HCT116 (cell line): ENCODE data around the gene ELL2. TPM values are rescaled to one million over a fixed set of nuclear protein-coding genes. Genes with fewer than 3 reads are reported as not detected.

ENCODE experiments used
- ATAC-seq: fragments of 200-7000 bp; cut with Tn5 transposase; 2 replicates; pipeline ENCODE4 v1.9.1; 2020; ENCODE audit warnings: mild to moderate bottlenecking, moderate library complexity
- BruUV-seq: library from RNA; stranded (reverse); fragments of 400-500 nt; replicated peaks from 2 replicates; lab custom pipeline; 2021; lab: Mats Ljungman, UMichigan
- CTCF ChIA-PET: fragments of 300-600 bp; sonication (Branson Sonifier 250); formaldehyde crosslinking; loops from one replicate; lab custom pipeline; 2021; ENCODE audit warnings: antibody characterized with exemption; lab: Charles Lee
- POLR2A ChIA-PET: fragments of 300-600, 350-600 bp; sonication (Branson Sonifier 250); formaldehyde crosslinking; loops from one replicate; lab custom pipeline; 2021; ENCODE audit warnings: antibody characterized with exemption; lab: Charles Lee
- RAD21 ChIA-PET, 2 experiments: fragments of 300-600 bp; sonication (Branson Sonifier 250); formaldehyde crosslinking; loops; one replicate each; lab custom pipeline; 2023; ENCODE audit warnings: low total read pairs in 2 of 2; ENCODE audit not compliant: uncharacterized antibody in 2 of 2, unreplicated experiment in 2 of 2, low non-redundant PET in 1 of 2; lab: Charles Lee
- DNase-seq: peaks from one replicate; pipeline ENCODE4 v3.0.0-alpha.2; 2010; ENCODE audit warnings: low read depth, low spot score
- H2AFZ ChIP-seq: fragments of 200-600 bp; shearing (Covaris generic), sonication (generic); 2 replicates; pipeline ENCODE4 v1.6.1; 2017; ENCODE audit warnings: low read depth, mixed run types, mixed read lengths, antibody characterized with exemption, low read length; ENCODE audit not compliant: poor library complexity, severe bottlenecking
- H3K27ac ChIP-seq: 2 replicates; pipeline ENCODE4 v1.5.1; 2012; ENCODE audit warnings: low read depth, low read length
- H3K27me3 ChIP-seq: fragments of 200-600 bp; sonication (generic); 2 replicates; pipeline ENCODE4 v1.6.1; 2016; ENCODE audit warnings: mixed run types, low read length, mixed read lengths; ENCODE audit not compliant: insufficient read depth
- H3K36me3 ChIP-seq, 2 experiments: fragments of 200-500 bp in 1 of 2; fragments of 200-600 bp in 1 of 2; sonication (Bioruptor generic) in 1 of 2; sonication (generic) in 1 of 2; 2 replicates each; pipeline versions ENCODE4 v1.5.1 to v1.6.1; 2014 to 2016; ENCODE audit warnings: low read length in 2 of 2, inconsistent platforms in 1 of 2, mixed read lengths in 1 of 2, mixed run types in 1 of 2; ENCODE audit not compliant: insufficient read depth in 2 of 2, control insufficient read depth in 1 of 2
- H3K4me1 ChIP-seq, 2 experiments: fragments of 200-600 bp in 1 of 2; sonication (generic) in 1 of 2; 2 replicates each; pipeline versions ENCODE4 v1.5.1 to v1.6.1; 2012 to 2017; ENCODE audit warnings: low read length in 2 of 2, inconsistent platforms in 1 of 2, mild to moderate bottlenecking in 1 of 2, mixed read lengths in 1 of 2, mixed run types in 1 of 2, moderate library complexity in 1 of 2; ENCODE audit not compliant: insufficient read depth in 2 of 2, control insufficient read depth in 1 of 2
- H3K4me2 ChIP-seq: fragments of 200-600 bp; sonication (generic); 2 replicates; pipeline ENCODE4 v1.6.1; 2017; ENCODE audit warnings: mixed run types, low read length, mixed read lengths
- H3K4me3 ChIP-seq, 2 experiments: fragments of 200-600 bp in 1 of 2; sonication (generic) in 1 of 2; replicated peaks in 1 of 2; 2 replicates each; pipeline ENCODE4 v1.5.1; 2011 to 2016; ENCODE audit warnings: low read length in 2 of 2, control low read depth in 1 of 2, low read depth in 1 of 2, mild to moderate bottlenecking in 1 of 2, mixed read lengths in 1 of 2, mixed run types in 1 of 2
- H3K79me2 ChIP-seq: fragments of 200-600 bp; sonication (generic); 2 replicates; pipeline ENCODE4 v1.6.1; 2017; ENCODE audit warnings: mild to moderate bottlenecking, mixed run types, low read length, moderate library complexity, mixed read lengths; ENCODE audit not compliant: insufficient read depth
- H3K9ac ChIP-seq: fragments of 200-600 bp; sonication (generic); 2 replicates; pipeline ENCODE4 v1.6.1; 2016; ENCODE audit warnings: low read length, mixed read lengths
- H3K9me2 ChIP-seq: fragments of 200-600 bp; sonication (generic), shearing (Covaris generic); 2 replicates; pipeline ENCODE4 v1.6.1; 2017; ENCODE audit warnings: mixed run types, mild to moderate bottlenecking, moderate library complexity; ENCODE audit not compliant: insufficient read depth
- H3K9me3 ChIP-seq, 2 experiments: fragments of 200-500 bp in 1 of 2; fragments of 200-600 bp in 1 of 2; sonication (Bioruptor generic) in 1 of 2; sonication (generic) in 1 of 2; 2 replicates each; pipeline ENCODE4 v1.6.1; 2014 to 2017; ENCODE audit warnings: low read length in 2 of 2, mixed read lengths in 2 of 2, inconsistent platforms in 1 of 2, low read depth in 1 of 2, mild to moderate bottlenecking in 1 of 2, mixed run types in 1 of 2, moderate library complexity in 1 of 2; ENCODE audit not compliant: control insufficient read depth in 1 of 2, insufficient read depth in 1 of 2
- H4K20me1 ChIP-seq: fragments of 200-600 bp; sonication (generic), shearing (Covaris generic); 2 replicates; pipeline ENCODE4 v1.6.1; 2017; ENCODE audit warnings: mixed run types, mild to moderate bottlenecking, moderate library complexity; ENCODE audit not compliant: insufficient read depth
- ATF3 ChIP-seq: IDR thresholded peaks from 2 replicates; pipeline ENCODE4 v1.6.1; 2012
- CBX3 ChIP-seq: IDR thresholded peaks from 2 replicates; pipeline ENCODE4 v1.6.1; 2012; ENCODE audit warnings: low read depth
- CTCF ChIP-seq, 3 experiments: fragments of 200-600 bp in 1 of 3; sonication (generic) in 1 of 3; IDR thresholded peaks in 2 of 3; conservative IDR thresholded peaks in 1 of 3; 2 replicates each; pipeline ENCODE4 v1.5.1; 2012 to 2017; ENCODE audit warnings: low read depth in 2 of 3, low read length in 2 of 3, antibody characterized with exemption in 1 of 3, borderline replicate concordance in 1 of 3, control low read depth in 1 of 3, mild to moderate bottlenecking in 1 of 3, mixed read lengths in 1 of 3, mixed run types in 1 of 3, moderate library complexity in 1 of 3; ENCODE audit not compliant: insufficient read depth in 1 of 3
- EZH2 ChIP-seq: fragments of 200-600 bp; sonication (generic); IDR thresholded peaks from 2 replicates; pipeline ENCODE4 v1.6.1; 2017; ENCODE audit warnings: antibody characterized with exemption, mixed run types
- EZH2phosphoT487 ChIP-seq: fragments of 200-600 bp; IDR thresholded peaks from 2 replicates; pipeline ENCODE4 v1.6.1; 2018; ENCODE audit warnings: antibody characterized with exemption, borderline replicate concordance
- JUND ChIP-seq: IDR thresholded peaks from 2 replicates; pipeline ENCODE4 v1.6.1; 2012
- MAX ChIP-seq: IDR thresholded peaks from 2 replicates; pipeline ENCODE4 v1.6.1; 2012
- POLR2A ChIP-seq: IDR thresholded peaks from 2 replicates; pipeline ENCODE4 v1.7.0; 2011; ENCODE audit warnings: borderline replicate concordance; ENCODE audit not compliant: insufficient read depth, insufficient read length; ENCODE audit errors: extremely low read depth
- RAD21 ChIP-seq: IDR thresholded peaks from 2 replicates; pipeline ENCODE4 v1.6.1; 2012; ENCODE audit warnings: low read depth, mild to moderate bottlenecking
- SRF ChIP-seq: IDR thresholded peaks from 2 replicates; pipeline ENCODE4 v1.6.1; 2012; ENCODE audit warnings: low read depth
- TCF7L2 ChIP-seq: IDR thresholded peaks from 2 replicates; pipeline ENCODE4 v1.7.0; 2011; ENCODE audit warnings: borderline replicate concordance, inconsistent platforms; ENCODE audit not compliant: insufficient read depth, insufficient read length; ENCODE audit errors: extremely low read depth
- YY1 ChIP-seq: IDR thresholded peaks from 2 replicates; pipeline ENCODE4 v1.6.1; 2011; ENCODE audit warnings: low read length, low read depth, moderate library complexity, mild to moderate bottlenecking; ENCODE audit not compliant: insufficient replicate concordance; ENCODE audit errors: extremely low read depth
- ZBTB33 ChIP-seq: IDR thresholded peaks from 2 replicates; pipeline ENCODE4 v1.6.1; 2011; ENCODE audit warnings: mild to moderate bottlenecking, low read length, moderate library complexity; ENCODE audit not compliant: insufficient replicate concordance; ENCODE audit errors: extremely low read depth
- ZFX ChIP-seq: fragments of 450-650 bp; IDR thresholded peaks from 2 replicates; pipeline ENCODE4 v1.6.1; 2017
- ZNF274 ChIP-seq: fragments of 200-500 bp; sonication (Bioruptor generic); IDR thresholded peaks from 2 replicates; pipeline ENCODE4 v1.6.1; 2014; ENCODE audit warnings: mild to moderate bottlenecking, low read depth, low read length, inconsistent platforms
- intact Hi-C: fragments of 100-400 bp; cut with micrococcal nuclease; formaldehyde crosslinking; loops from 2 replicates; pipeline ENCODE4 v1.10.0; 2022
- total RNA-seq: library from RNA; stranded (reverse); gene quantifications from one replicate; pipeline ENCODE4 v1.2.1, GENCODE V29; 2021; ENCODE audit not compliant: unreplicated experiment

Gene ELL2
- total RNA-seq, 1 experiment from 2014 or later: 29.8 TPM

GRCh38 chr5:95961617-95962474, at the start of gene ELL2 (continued):
- no peak for TF ChIP-seq ZBTB33
- peak; percentile 98 for TF ChIP-seq SRF
- no peak for TF ChIP-seq EZH2
- no peak for TF ChIP-seq ZNF274

GRCh38 chr5:96008987-96009647, 47.5 kb upstream of the ELL2 start:
- intact Hi-C loops: no loop called here
- Histone ChIP-seq H3K79me2 (no peaks in the 10 kb centered on the region), H4K20me1 (no peaks in the 10 kb centered on the region), H3K4me3 (no peak overlapping the region), H3K27me3 (no peaks in the 10 kb centered on the region), H3K4me1 (no peaks in the 10 kb centered on the region), H3K36me3 (no peaks in the 10 kb centered on the region), H2AFZ (no peak overlapping the region), H3K9ac (no peak overlapping the region), H3K27ac (no peak overlapping the region), H3K9me2 (no peaks in the 10 kb centered on the region), H3K4me2 (no peak overlapping the region), H3K9me3 (no peaks in the 10 kb centered on the region)
- ChIA-PET CTCF (no interaction called here), POLR2A (no interaction called here), RAD21 (no interaction called here)
- ATAC-seq (no peak), DNase-seq (no peak)
- no TSS peak for BruUV-seq
- TF ChIP-seq JUND (no peak), ZBTB33 (no peak), TCF7L2 (no peak), ZFX (no peak), EZH2phosphoT487 (no peak), CBX3 (no peak), ATF3 (no peak), POLR2A (no peak), RAD21 (no peak), YY1 (no peak), CTCF (IDR thresholded peaks at IDR 0.05 in 2 of 3, conservative IDR thresholded peaks at IDR 0.05 in 1 of 3; ENCODE audit: borderline replicate concordance in 1 of 3, insufficient read depth in 1 of 3, low read depth in 2 of 3, low read length in 2 of 3) (no peak), MAX (no peak), EZH2 (no peak)
